ENCODE data around the gene HEYL.

DNA sequence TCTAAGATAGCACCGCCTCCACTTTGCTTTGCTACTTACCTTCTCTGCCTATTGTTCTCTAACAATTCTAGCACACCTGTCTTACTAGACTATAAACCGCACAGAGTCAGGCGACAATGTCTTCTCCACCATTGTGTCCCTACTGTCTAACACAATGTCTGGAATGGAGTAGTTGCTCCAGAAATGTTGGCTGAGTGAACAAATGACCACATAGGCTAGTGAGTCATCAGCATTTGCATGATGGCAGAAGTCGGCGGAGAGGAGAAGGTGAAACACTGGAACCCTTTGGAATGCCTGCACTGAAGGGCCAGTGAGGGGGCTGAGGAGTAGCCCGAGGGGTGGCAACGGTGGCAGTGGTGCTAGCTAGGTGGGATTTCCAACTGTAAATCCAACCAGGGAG is 48.9 kb downstream of the HEYL start:
- TF ChIP-seq, protein P1, sequence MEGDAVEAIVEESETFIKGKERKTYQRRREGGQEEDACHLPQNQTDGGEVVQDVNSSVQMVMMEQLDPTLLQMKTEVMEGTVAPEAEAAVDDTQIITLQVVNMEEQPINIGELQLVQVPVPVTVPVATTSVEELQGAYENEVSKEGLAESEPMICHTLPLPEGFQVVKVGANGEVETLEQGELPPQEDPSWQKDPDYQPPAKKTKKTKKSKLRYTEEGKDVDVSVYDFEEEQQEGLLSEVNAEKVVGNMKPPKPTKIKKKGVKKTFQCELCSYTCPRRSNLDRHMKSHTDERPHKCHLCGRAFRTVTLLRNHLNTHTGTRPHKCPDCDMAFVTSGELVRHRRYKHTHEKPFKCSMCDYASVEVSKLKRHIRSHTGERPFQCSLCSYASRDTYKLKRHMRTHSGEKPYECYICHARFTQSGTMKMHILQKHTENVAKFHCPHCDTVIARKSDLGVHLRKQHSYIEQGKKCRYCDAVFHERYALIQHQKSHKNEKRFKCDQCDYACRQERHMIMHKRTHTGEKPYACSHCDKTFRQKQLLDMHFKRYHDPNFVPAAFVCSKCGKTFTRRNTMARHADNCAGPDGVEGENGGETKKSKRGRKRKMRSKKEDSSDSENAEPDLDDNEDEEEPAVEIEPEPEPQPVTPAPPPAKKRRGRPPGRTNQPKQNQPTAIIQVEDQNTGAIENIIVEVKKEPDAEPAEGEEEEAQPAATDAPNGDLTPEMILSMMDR (conservative IDR thresholded peaks at IDR 0.05), result no peak
- TF ChIP-seq EZH2 (IDR thresholded peaks at IDR 0.05; ENCODE audit: low read depth), result no peak

Data from PC-9 (cell line).